Left cardiac atrium (tissue), 4 donors: Measurements from ENCODE around the gene SERPINB6. TPM values are rescaled to one million over a fixed set of nuclear protein-coding genes. Genes with fewer than 3 reads are reported as not detected.
"Not testable (repeated sequence)": the region's sequence is repeated elsewhere in the genome, so short reads cannot be mapped to it uniquely, and the experiment has no call there.

Experiments used
- ATAC-seq, 2 donors: fragments of 200-7000 bp; cut with Tn5 transposase; one replicate each; pipeline ENCODE4 v1.9.1; 2020; ENCODE audit warnings: mild to moderate bottlenecking in 2 of 2, moderate library complexity in 2 of 2
- DNase-seq: peaks from one replicate; pipeline ENCODE4 v3.0.0-alpha.2; 2020
- intact Hi-C, 2 donors: fragments of 100-400 bp; cut with DNase I; formaldehyde crosslinking; loops; one replicate each; pipeline versions ENCODE4 v1.14.1 to v1.15.1; 2022 to 2023
- long read RNA-seq: library from polyadenylated mRNA; unstranded; transcript quantifications from one replicate; pipeline ENCODE4 v2.0.0, GENCODE V29; 2021
- total RNA-seq, 2 donors: library from RNA; stranded (reverse); fragmentation: NEBNext Ultra II Directional; extraction: Animal tissue kit (Norgen Biotek cat#: 25700); gene quantifications; one replicate each; pipeline ENCODE4 v1.2.1, GENCODE V29; 2021
- donor health status: DM: no; HTN: yes; CAD: no.
- donor health status: DM: no; HTN: yes; CAD: no; lungs with severe emphysema.
- donor health status: DM: yes; HTN: yes; CAD: no.
- donor health status: Dilated cardiomyopathy.

The SERPINB6 gene
- 100 to 1,000 TPM; 218 to 225 TPM for total RNA-seq
- long read RNA-seq, transcript SERPINB6-205 (7 exons, 1,315 nt) = major isoform, 175 of 246 reads
- long read RNA-seq, transcript SERPINB6-212 (6 exons, 3,265 nt) = minor isoform, 6 of 246 reads
- long read RNA-seq, transcript SERPINB6-206 (7 exons, 1,375 nt) = minor isoform, 12 of 246 reads
- long read RNA-seq, transcript SERPINB6-210 (7 exons, 1,638 nt) = minor isoform, 29 of 246 reads
- long read RNA-seq, partial matches to known transcripts = 3 of 246 reads
- long read RNA-seq, other reads (novel, unspliced or antisense) = 16 of 246 reads

- DNase-seq = peak; percentile 87
- intact Hi-C loops = loop anchor here in 1 of 2 donors (2.0 kb wide), 1 partner anchor 17 kb away; no protein-coding TSS in a partner anchor
- ATAC-seq = peak; percentile 90 to 92
These were observed at the start of gene SERPINB6 for GRCh38 chr6:2971420-2972218. TSS of gene SERPINB6 (minus strand) at chr6:2971567. CDS start at chr6:2959332, 12,235 bp downstream.

GRCh38 chr6:3019749-3020320 is 48.5 kb upstream of the SERPINB6 start:
- DNase-seq = no peak
- intact Hi-C loops = no loop called here
- no peak for ATAC-seq

- no peak for DNase-seq
- ATAC-seq = no peak
- intact Hi-C loops = no loop called here
These were observed 47.7 kb upstream of the SERPINB6 start for GRCh38 chr6:3019065-3019464.

GRCh38 chr6:3017304-3017703 is 45.9 kb upstream of the SERPINB6 start:
- DNase-seq (no peak), ATAC-seq (no peak)
- intact Hi-C loops = no loop called here

GRCh38 chr6:3016473-3017280 is 45.3 kb upstream of the SERPINB6 start:
- ATAC-seq (no peak), DNase-seq (no peak)
- intact Hi-C loops = no loop called here

GRCh38 chr6:3015144-3015543 is 43.8 kb upstream of the SERPINB6 start:
- ATAC-seq (no peak), DNase-seq (no peak)
- intact Hi-C loops = no loop called here

- DNase-seq = no peak
- intact Hi-C loops = loop anchor here in 1 of 2 donors (5.0 kb wide), 1 partner anchor 33 kb away; no protein-coding TSS in a partner anchor
- ATAC-seq = no peak
These were observed 43.3 kb upstream of the SERPINB6 start for GRCh38 chr6:3014675-3015066.

- intact Hi-C loops = loop anchor here in 1 of 2 donors (5.0 kb wide), 1 partner anchor 33 kb away; no protein-coding TSS in a partner anchor
- no peak for DNase-seq
- no peak for ATAC-seq
These were observed 42.7 kb upstream of the SERPINB6 start for GRCh38 chr6:3013901-3014674.

- DNase-seq (no peak), ATAC-seq (peak; percentile 63)
- intact Hi-C loops = loop anchor here in 1 of 2 donors (5.0 kb wide), 1 partner anchor 34 kb away; no protein-coding TSS in a partner anchor
These were observed 42.1 kb upstream of the SERPINB6 start for GRCh38 chr6:3013486-3013885.

- intact Hi-C loops = loop anchor here in 1 of 2 donors (5.0 kb wide), 1 partner anchor 36 kb away; no protein-coding TSS in a partner anchor
- no peak for ATAC-seq
These were observed 40.2 kb upstream of the SERPINB6 start for GRCh38 chr6:3011592-3011991.

GRCh38 chr6:3011158-3011557 is 39.8 kb upstream of the SERPINB6 start:
- ATAC-seq = no peak
- intact Hi-C loops = loop anchor here in 1 of 2 donors (5.0 kb wide), 1 partner anchor 36 kb away; no protein-coding TSS in a partner anchor
- no peak for DNase-seq

More at GRCh38 chr6:3011592-3011991, 40.2 kb upstream of the SERPINB6 start:
- DNase-seq = no peak

GRCh38 chr6:3009930-3010329 is 38.6 kb upstream of the SERPINB6 start:
- no peak for ATAC-seq
- no peak for DNase-seq
- intact Hi-C loops = loop anchor here in 1 of 2 donors (5.0 kb wide), 1 partner anchor 37 kb away; no protein-coding TSS in a partner anchor

GRCh38 chr6:3008712-3009265 is 37.4 kb upstream of the SERPINB6 start:
- intact Hi-C loops, ATAC-seq, DNase-seq: not testable (repeated sequence)

GRCh38 chr6:3007571-3007970 is 36.2 kb upstream of the SERPINB6 start:
- intact Hi-C loops = no loop called here
- no peak for DNase-seq
- ATAC-seq = no peak

- intact Hi-C loops = no loop called here
- no peak for ATAC-seq
- no peak for DNase-seq
These were observed 35.1 kb upstream of the SERPINB6 start for GRCh38 chr6:3006476-3006875.

GRCh38 chr6:3005874-3006273 is 34.5 kb upstream of the SERPINB6 start:
- intact Hi-C loops = no loop called here
- DNase-seq (no peak), ATAC-seq (no peak)

GRCh38 chr6:3005077-3005476 is 33.7 kb upstream of the SERPINB6 start:
- no peak for DNase-seq
- intact Hi-C loops = no loop called here
- ATAC-seq = no peak

GRCh38 chr6:3003226-3003625 is 31.9 kb upstream of the SERPINB6 start:
- intact Hi-C loops, DNase-seq, ATAC-seq: not testable (repeated sequence)
